Stimulated activated CD8-positive, alpha-beta memory T cell treated with anti-CD3 and anti-CD28 coated beads, Interleukin-2, amount 100 ng/mL, for 48 hours (primary cell): ENCODE data around the gene EPHA1.
"Not testable (repeated sequence)": the region's sequence is repeated elsewhere in the genome, so short reads cannot be mapped to it uniquely, and the experiment has no call there.

ENCODE experiments used
- DNase-seq, 2 donors: peaks; one replicate each; pipeline ENCODE4 v3.0.0-alpha.2; 2020; ENCODE audit warnings: low read depth in 2 of 2

EPHA1 gene

DNA sequence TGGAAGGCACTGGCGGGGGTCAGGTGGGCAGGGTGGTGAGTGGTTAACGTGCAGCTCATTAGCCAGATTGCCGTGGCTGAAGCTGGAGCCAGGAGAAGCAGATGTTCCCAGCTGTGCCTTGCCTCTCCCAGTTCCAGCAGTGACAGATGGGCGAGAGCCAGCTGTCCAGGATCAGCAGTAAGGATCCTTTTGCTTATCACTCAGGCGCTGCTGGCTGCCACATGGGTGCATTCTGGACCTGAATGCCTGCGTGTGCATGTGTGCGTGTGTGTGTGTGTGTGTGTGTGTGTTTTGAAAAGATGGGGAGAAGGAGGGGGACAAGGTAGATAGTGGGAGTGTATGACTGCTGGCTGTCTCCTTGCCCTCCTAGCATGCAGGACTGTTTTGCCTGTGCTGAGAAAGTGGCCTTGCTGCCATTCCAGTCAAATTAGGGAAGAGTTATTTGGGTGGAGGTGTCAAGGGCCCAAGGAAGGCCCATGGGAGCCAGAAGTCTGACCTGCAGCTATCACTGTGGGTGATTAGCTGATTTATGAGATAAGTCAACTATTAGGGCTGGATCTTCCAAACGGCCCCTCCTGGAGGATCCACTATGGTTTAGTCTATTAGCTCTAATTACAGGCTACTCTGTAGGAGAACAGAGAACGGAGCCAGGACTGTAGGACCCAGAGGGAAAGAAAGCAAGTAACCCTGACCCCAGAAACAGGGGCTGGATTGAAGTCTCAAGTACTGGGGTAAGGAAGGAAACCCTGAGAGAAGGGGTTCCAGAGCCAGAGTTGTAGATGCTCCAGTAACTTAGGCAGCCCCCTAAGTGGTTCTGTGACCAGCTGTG is 3.3 kb downstream of the EPHA1 start:
- no peak for DNase-seq

- DNase-seq: not testable (repeated sequence)
Measured at GRCh38 chr7:143402233-143402632, 6.4 kb downstream of the EPHA1 start.

GRCh38 chr7:143401265-143401664 is 7.4 kb downstream of the EPHA1 start:
- no peak for DNase-seq

GRCh38 chr7:143399642-143400041 is 9.0 kb downstream of the EPHA1 start:
- DNase-seq: no peak

DNA sequence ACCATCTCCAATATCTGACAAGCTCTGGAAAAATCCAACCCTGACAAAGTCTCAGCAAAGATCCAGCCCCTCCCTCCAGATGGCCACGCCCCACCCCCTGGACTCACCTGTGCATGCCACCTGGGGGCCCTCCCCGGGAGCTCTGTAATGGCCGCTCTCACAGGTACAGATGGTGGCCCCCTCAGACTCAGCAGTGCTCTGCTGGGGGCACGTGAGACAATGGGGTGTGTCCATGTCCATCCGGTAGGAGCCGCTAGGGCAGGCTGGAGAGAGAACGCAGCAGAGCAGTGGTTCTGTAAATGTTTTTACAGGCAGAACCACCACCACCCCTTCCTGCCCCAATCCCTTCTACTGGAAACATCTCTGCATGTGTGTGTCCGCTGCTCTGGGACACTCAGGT is 9.5 kb downstream of the EPHA1 start:
- DNase-seq: no peak

DNA sequence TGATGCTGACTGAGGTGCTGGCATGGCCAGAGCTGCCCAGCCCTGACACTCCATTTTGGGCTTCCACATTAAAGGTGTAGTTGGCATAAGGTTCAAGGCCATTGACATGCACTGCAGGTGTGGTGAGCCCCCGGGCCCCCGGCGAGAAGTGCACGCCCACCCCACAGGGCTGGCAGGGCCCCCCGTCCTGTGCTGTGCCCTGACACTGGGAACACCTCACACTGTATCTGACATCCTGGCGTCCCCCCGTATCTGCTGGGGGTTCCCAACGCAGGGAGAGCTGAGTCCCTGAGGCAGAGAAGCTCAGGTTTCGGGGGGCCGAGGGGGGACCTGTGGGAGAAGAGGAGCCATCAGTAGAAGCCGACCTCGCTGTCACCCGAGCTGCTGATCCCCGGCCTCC is 10.0 kb downstream of the EPHA1 start:
- no peak for DNase-seq

DNA sequence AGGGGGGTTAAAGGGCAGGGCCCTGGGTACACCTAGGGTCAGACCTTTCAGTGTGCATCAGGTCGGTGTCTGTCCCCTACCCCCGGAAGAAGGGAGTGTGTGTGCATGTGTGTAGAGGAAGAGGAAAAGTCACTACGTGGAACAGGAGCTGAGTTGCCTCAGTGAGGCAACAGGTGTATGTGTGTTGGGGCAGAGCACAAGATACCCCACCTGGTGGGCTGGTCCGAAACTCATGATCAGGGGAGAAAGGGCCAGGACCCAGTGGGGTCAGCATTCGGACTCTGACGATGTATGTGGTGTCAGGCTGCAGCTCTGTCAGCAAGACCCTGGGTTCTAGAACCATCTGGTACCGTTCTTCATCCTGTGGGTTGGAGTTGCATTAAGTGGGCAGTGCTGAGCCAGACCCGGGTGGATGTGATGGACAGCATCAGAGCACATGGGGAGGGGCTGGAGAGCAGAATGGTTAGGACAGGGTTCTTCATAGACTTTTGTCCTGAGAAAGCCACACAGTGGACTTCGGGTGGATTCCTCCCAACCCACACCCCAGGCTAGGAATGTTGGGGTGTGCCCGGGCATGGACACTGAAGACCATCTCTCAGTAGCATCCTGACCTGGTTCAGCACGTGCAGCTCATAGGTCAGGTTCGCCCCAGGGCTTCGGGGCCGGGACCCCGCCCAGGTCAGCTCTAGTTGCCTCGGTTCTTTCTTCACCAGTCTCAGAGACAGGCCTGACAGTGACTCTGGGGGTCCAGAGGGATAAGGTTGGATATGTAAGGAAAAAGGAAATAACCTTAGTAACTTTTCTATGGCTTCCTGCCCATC is 10.7 kb downstream of the EPHA1 start:
- no peak for DNase-seq

- no peak for DNase-seq
Measured at GRCh38 chr7:143396625-143397556, 11.8 kb downstream of the EPHA1 start.

GRCh38 chr7:143396182-143396581 is 12.5 kb downstream of the EPHA1 start:
- no peak for DNase-seq

GRCh38 chr7:143395187-143396149 is 13.2 kb downstream of the EPHA1 start:
- no peak for DNase-seq

- no peak for DNase-seq
Measured at GRCh38 chr7:143394777-143395176, 13.9 kb downstream of the EPHA1 start.

- no peak for DNase-seq
Measured at GRCh38 chr7:143394068-143394467, 14.6 kb downstream of the EPHA1 start.

DNA sequence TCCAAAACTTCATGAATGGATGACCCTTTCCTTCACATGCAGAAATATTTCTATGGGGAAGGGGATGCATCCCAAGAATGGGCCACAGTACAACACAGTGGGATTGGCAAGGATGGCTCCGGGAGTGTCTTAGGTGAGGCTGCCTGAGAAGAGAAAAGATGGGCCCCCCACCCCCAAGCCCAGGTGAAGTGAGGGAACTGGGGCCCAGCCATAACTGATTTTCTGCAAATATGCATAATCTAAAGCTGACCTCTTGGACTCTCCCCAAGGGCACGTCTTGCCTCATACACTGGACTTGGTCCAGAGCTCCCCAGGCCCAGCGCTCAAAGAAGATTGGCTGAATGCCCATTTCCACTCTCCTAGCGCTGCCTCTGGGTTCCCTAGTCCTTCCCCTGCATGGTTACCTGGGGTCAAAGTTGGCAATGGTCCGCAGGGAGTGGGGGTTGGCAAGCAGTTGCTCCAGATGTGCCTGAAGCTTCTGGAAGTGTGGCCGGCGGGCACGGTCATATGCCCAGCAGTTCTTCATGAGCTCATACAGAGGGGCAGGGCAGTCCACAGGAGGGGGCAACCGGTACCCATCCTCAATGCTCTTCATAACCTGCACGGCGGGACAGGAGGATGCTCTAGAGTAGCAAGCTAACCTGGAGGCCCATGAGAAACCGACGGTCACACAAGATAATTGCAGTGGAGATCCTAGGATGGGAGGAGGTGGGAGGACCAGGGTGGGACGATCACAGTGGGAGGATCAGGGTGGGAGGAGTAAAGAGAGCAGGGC is 15.2 kb downstream of the EPHA1 start:
- DNase-seq: no peak

DNA sequence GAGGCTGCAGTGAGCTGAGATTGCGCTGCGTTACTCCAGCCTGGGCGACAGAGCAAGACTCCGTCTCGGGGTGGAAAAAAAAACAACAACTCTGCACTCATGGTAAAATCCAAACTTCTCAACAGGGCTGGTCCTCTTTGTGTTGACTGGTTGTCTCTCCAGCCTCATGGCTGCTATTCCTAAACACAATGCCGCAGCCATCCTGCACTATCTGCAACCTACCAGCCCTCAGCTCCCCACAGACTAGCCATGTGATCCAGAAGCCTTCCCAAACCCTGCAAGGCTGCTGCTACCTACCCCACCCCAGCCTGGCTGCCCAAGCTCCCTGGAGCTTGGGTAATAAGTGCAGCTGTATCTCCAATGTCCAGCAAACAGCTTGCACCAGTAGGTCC is 15.8 kb downstream of the EPHA1 start:
- DNase-seq: no peak

DNA sequence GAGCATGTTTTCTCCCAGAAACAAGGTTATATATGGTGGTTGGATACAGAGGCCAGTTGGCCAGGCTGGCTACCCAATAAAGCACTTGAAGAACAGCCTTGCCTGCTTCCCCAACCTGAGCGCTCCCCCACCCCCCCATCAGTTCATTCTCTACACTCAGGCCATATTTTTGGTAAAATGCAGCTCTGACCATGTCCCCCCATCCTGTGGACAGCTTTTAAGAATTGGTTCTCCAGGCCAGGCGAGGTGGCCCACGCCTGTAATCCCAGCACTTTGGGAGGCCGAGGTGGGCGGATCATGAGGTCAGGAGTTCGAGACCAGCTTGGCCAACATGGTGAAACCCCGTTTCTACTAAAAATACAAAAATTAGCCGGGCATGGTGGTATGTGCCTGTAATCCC is 16.2 kb downstream of the EPHA1 start:
- DNase-seq: not testable (repeated sequence)

DNA sequence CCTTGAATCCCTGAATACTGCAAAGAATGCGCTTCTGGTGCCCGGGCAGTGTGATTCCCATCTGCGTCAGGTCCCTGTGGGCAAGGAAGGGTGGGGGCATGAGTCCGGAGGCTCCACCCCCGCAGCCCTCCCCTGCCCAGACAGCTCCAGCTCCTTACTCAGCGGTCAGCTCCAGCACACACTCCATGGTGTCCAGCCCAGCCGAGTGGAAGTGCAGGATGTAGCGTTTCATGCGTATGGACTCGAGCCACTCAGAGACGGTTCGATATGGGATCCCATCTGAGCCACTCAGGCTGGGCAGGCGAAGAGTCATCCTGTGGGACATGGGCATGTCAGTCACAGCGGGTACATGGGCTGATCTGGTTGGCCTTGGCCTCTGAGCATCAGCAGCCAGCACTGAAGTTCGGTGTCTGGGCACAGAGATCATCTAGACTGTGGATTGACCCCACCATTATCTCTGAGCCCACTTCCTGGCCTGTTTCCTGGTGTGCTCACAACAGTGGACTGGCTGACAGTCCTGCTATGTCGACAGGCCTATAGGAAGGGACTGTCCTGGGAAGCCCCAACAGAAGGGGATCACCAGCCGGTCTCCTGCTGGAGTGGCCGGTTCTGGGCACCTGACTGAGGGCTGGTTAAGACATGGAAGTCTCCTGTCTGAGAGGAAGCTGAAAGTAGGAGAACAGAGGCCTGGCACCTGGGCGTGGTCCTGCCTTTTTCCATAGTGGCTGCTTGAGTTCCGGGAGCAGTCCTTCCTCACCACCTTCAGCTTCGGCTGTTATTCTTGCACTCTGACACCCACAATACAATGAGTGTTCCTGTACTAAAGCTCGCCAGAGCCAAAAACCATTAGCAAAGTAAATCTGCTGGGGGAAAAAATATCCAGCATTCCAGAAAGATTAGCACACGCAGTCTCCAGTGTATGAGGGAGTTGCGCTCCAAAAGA is 16.9 kb downstream of the EPHA1 start:
- no peak for DNase-seq

DNA sequence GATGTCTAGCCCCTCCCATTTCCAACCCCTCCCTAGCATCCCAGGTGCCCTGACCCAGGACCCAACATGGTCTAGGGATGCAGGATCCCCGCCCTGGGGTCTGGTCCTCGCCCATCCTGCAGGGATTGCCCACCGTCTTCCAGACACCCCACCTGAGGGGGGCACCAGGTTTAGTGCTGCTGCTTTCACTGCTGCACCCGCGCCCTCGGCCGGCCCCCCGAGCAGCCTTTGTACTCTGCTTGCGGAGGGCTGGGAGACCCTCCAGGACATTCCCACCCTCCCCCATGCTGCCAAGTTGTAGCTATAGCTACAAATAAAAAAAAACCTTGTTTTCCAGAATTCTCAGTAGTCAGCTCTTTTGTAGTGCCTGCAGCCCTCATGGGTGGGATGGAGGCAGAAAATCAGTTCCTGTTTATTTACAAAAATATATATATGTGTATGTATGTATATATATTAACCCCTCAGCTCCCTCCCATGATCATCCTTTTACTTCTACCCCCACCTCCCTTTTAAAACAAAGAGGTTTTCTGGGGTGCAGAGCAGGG is 17.8 kb downstream of the EPHA1 start:
- no peak for DNase-seq

DNA sequence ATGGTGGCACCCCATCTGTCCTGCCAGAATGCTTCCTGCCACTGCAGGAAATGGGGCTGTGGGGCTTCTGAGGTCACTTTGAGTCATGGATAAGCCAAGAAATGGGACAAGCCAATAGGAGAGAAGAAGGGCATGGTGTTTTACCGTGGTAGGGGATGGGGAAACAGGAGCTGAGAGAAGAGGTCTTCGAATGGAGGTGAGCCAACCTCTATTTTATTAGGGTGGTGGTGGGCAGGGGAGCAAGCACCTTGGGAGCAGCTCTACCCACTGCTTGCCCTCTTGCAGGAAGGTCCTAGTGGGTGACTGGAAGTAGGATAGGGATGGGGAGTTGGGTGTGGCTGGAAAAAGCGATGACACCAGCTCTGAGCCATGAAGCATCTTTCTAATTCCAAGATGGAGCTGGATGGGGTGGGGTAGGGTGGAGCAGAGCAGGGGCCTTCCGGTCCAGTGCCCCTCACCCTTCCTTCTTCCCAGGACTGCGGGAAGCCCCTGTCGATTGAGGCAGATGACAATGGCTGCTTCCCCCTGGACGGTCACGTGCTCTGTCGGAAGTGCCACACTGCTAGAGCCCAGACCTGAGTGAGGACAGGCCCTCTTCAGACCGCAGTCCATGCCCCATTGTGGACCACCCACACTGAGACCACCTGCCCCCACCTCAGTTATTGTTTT is 18.4 kb downstream of the EPHA1 start:
- no peak for DNase-seq
